Endodermal cell (in vitro differentiated cells): Measurements from ENCODE around the gene TMEM238. TPM values are rescaled to one million over a fixed set of nuclear protein-coding genes. Genes with fewer than 3 reads are reported as not detected.

Source experiments
- DNase-seq: peaks from one replicate; pipeline ENCODE4 v3.0.0-alpha.2; 2017
- H3K27ac ChIP-seq: 2 replicates; pipeline ENCODE4 v1.5.1; 2013; ENCODE audit warnings: mild to moderate bottlenecking, low read depth, low read length, moderate library complexity
- H3K27me3 ChIP-seq: 2 replicates; pipeline ENCODE4 v1.6.1; 2013; ENCODE audit warnings: mild to moderate bottlenecking, low read length, moderate library complexity; ENCODE audit not compliant: insufficient read depth, control insufficient read depth, poor library complexity, severe bottlenecking
- H3K36me3 ChIP-seq: 2 replicates; pipeline ENCODE4 v1.7.0; 2013; ENCODE audit warnings: mild to moderate bottlenecking, low read length, moderate library complexity; ENCODE audit not compliant: control insufficient read depth, insufficient read depth
- H3K4me1 ChIP-seq: one replicate; pipeline ENCODE4 v1.7.0; 2013; ENCODE audit warnings: low read length; ENCODE audit not compliant: control insufficient read depth, insufficient read depth
- H3K4me3 ChIP-seq: 2 replicates; pipeline ENCODE4 v1.5.1; 2013; ENCODE audit warnings: mild to moderate bottlenecking, low read length, moderate library complexity
- H3K9ac ChIP-seq: 2 replicates; pipeline ENCODE4 v1.6.1; 2013; ENCODE audit warnings: mild to moderate bottlenecking, low read length, moderate library complexity; ENCODE audit not compliant: poor library complexity, severe bottlenecking; ENCODE audit errors: extremely low read depth
- H3K9me3 ChIP-seq: 2 replicates; pipeline ENCODE4 v1.6.1; 2013; ENCODE audit warnings: mild to moderate bottlenecking, low read length, moderate library complexity; ENCODE audit not compliant: control insufficient read depth
- H3K27ac Mint-ChIP-seq: 2 replicates; pipeline ENCODE4 v1.8.0; 2020; ENCODE audit warnings: mixed read lengths
- H3K27me3 Mint-ChIP-seq: 2 replicates; pipeline ENCODE4 v1.8.0; 2021; ENCODE audit warnings: mild to moderate bottlenecking, mixed read lengths; ENCODE audit not compliant: insufficient read depth
- H3K36me3 Mint-ChIP-seq: 2 replicates; pipeline ENCODE4 v1.8.0; 2020; ENCODE audit warnings: low read depth, mixed read lengths
- H3K4me1 Mint-ChIP-seq: 2 replicates; pipeline ENCODE4 v1.8.0; 2020; ENCODE audit warnings: mixed read lengths
- H3K4me3 Mint-ChIP-seq: 2 replicates; pipeline ENCODE4 v1.8.0; 2020; ENCODE audit warnings: mild to moderate bottlenecking, moderate library complexity, mixed read lengths
- H3K9me3 Mint-ChIP-seq: 2 replicates; pipeline ENCODE4 v1.8.0; 2020; ENCODE audit warnings: mild to moderate bottlenecking, mixed read lengths
- WGBS, 2 experiments: methylation state at CpG; one replicate each; pipeline versions ENCODE4 v1.1.5 to v1.1.7; 2013; ENCODE audit warnings: missing lambda C conversion rate in 2 of 2, mixed read lengths in 1 of 2; ENCODE audit not compliant: insufficient coverage in 1 of 2, insufficient read length in 1 of 2; 5-methylcytosine and 5-hydroxymethylcytosine counted together
- total RNA-seq, 2 donors: library from RNA; stranded (reverse); fragmentation: NEBNext Ultra II Directional in 1 of 2; extraction: Animal tissue kit (Norgen Biotek cat#: 25700) in 1 of 2; gene quantifications; 2 replicates in 1 of 2; 3 replicates in 1 of 2; pipeline ENCODE4 v1.2.1, GENCODE V29; 2021
- TF ChIP-seq, protein P1 (sequence below): fragments of 200-600 bp; sonication (generic); conservative IDR thresholded peaks from 2 replicates; pipeline ENCODE4 v1.5.0; 2021; ENCODE audit warnings: antibody characterized with exemption, mild to moderate bottlenecking

The TMEM238 gene
- total RNA-seq, 2 donors from 2014 or later: 3.9 to 4.4 TPM

DNA sequence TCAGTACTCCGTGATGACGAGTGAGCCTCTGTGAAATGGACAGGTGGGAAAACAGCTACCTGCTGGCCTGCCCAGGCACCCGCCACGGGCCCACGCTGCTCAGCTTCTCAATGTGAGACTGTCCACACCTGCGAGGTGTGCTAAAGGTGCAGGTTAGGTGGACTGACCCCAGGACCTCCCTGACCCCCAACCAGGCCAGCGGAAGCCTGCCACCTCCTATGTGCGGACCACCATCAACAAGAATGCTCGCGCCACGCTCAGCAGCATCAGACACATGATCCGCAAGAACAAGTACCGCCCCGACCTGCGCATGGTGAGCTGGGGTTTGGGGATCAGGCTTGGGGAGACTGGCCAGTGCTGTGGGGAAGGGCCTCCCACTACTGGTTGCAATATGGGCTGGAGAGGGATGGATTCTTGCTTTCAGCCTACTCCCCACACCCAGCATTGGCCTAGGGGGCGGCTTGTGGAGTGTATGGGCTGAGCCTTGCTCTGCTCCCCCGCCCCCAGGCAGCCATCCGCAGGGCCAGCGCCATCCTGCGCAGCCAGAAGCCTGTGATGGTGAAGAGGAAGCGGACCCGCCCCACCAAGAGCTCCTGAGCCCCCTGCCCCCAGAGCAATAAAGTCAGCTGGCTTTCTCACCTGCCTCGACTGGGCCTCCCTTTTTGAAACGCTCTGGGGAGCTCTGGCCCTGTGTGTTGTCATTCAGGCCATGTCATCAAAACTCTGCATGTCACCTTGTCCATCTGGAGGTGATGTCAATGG, 3.8 kb upstream of the TMEM238 start:
- peaks cover 46% of the 10 kb centered on the region for H3K4me1 Mint-ChIP-seq
- WGBS, 2 experiments: 92 to 93% methylated on average over 10 to 24 of the region's 24 CpGs
- no peak overlapping the region for H3K9ac ChIP-seq

DNA sequence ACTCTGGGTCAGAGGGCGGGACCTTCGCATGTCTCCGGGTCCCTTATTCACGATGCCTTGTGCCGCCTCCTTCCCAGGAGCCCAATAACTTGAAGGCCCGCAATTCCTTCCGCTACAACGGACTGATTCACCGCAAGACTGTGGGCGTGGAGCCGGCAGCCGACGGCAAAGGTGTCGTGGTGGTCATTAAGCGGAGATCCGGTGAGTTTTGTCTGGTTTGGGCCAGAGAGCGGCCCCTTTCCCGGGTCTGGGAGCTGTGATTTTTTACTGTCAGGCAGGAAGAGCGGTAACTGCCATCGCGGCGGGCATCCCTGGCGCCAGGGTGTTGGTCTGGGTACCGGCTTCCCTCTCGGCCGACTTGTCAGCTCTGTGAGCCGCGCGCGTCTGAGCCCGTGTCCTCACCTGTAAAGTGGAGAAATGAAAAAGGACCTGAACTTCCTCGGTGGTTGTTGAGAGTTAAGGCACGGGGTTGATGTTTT, 2.4 kb upstream of the TMEM238 start:
- peaks cover 43% of the 10 kb centered on the region for H3K4me1 Mint-ChIP-seq
- H3K4me3 ChIP-seq: peak overlapping the region; percentile 99
- H3K4me1 ChIP-seq: peaks cover 21% of the 10 kb centered on the region
- TF ChIP-seq, protein P1, sequence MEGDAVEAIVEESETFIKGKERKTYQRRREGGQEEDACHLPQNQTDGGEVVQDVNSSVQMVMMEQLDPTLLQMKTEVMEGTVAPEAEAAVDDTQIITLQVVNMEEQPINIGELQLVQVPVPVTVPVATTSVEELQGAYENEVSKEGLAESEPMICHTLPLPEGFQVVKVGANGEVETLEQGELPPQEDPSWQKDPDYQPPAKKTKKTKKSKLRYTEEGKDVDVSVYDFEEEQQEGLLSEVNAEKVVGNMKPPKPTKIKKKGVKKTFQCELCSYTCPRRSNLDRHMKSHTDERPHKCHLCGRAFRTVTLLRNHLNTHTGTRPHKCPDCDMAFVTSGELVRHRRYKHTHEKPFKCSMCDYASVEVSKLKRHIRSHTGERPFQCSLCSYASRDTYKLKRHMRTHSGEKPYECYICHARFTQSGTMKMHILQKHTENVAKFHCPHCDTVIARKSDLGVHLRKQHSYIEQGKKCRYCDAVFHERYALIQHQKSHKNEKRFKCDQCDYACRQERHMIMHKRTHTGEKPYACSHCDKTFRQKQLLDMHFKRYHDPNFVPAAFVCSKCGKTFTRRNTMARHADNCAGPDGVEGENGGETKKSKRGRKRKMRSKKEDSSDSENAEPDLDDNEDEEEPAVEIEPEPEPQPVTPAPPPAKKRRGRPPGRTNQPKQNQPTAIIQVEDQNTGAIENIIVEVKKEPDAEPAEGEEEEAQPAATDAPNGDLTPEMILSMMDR: no peak
- peak overlapping the region; percentile 88 for H3K9ac ChIP-seq
- peaks cover 43% of the 10 kb centered on the region for H3K36me3 Mint-ChIP-seq
- H3K27ac Mint-ChIP-seq: peak overlapping the region; percentile 97
- H3K27me3 ChIP-seq: no peaks in the 10 kb centered on the region
- no peak overlapping the region for H3K27ac ChIP-seq
- WGBS, 2 experiments: 3 to 5% methylated on average over 8 to 33 of the region's 33 CpGs
- H3K36me3 ChIP-seq: peaks cover 49% of the 10 kb centered on the region
- peaks cover 12% of the 10 kb centered on the region for H3K27me3 Mint-ChIP-seq
- no peak for DNase-seq
- peaks cover 3% of the 10 kb centered on the region for H3K9me3 ChIP-seq
- no peaks in the 10 kb centered on the region for H3K9me3 Mint-ChIP-seq
- H3K4me3 Mint-ChIP-seq: peak overlapping the region; percentile 98

More for the DNA sequence above, 3.8 kb upstream of the TMEM238 start:
- DNase-seq: no peak
- peak overlapping the region; percentile 98 for H3K4me3 Mint-ChIP-seq
- TF ChIP-seq, protein P1: no peak
- Histone ChIP-seq H3K27ac (no peak overlapping the region), H3K9me3 (no peaks in the 10 kb centered on the region), H3K4me3 (peak overlapping the region; percentile 99), H3K4me1 (peaks cover 21% of the 10 kb centered on the region), H3K27me3 (no peaks in the 10 kb centered on the region), H3K36me3 (peaks cover 49% of the 10 kb centered on the region)
- H3K27me3 Mint-ChIP-seq: no peaks in the 10 kb centered on the region
- H3K9me3 Mint-ChIP-seq: no peaks in the 10 kb centered on the region
- peaks cover 43% of the 10 kb centered on the region for H3K36me3 Mint-ChIP-seq
- H3K27ac Mint-ChIP-seq: no peak overlapping the region

DNA sequence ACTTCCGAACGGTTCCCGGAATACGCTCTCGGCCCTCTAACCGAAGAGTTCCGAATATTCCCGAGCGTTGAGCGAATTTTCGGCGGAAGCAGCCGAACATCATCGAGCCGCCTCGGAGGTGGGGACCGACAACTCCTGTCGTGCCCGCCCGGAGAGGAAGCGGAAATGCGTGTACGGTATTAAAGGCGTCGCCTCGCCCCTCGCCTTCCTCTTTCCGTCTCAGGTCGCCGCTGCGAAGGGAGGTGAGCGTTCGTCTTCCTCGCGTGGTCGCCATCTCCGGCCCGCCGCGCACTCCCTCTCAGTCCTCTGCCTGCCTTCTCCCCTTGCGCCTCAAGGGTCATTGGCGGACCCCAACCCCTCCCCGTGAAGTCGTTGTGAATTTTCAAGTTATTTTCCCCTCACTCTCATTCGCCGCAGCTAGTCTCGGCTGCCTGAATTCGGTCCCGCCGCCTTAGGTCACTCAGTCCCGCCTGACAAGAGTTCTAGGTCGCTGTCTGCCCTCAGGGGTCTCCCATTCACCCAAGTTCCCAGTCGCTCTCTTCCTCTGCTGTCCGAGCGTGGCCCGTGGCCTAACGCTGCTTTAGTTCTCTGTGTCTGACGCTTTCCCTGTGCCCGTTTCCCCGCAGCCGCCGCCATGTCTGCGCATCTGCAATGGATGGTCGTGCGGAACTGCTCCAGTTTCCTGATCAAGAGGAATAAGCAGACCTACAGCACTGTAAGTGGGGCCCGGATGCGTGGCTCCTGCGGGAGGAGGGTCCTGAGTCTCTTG, 1.8 kb upstream of the TMEM238 start, which contains the start of gene RPL28:
TSS of gene RPL28 (plus strand) at position 209 of the 769 bp plus-strand sequence. CDS start at position 635, 426 bp downstream.
- Mint-ChIP-seq H3K9me3 (no peaks in the 10 kb centered on the region), H3K27ac (peak within 1 kb of the TSS; percentile 97), H3K4me3 (peak within 1 kb of the TSS; percentile 98), H3K4me1 (peaks cover 43% of the 10 kb centered on the region), H3K27me3 (peaks cover 14% of the 10 kb centered on the region), H3K36me3 (peaks cover 45% of the 10 kb centered on the region)
- peaks cover 21% of the 10 kb centered on the region for H3K4me1 ChIP-seq
- 0% methylated on average over 54 to 68 of the region's 68 CpGs for WGBS, 2 experiments
- H3K9ac ChIP-seq: peak within 1 kb of the TSS; percentile 88
- peak within 1 kb of the TSS; percentile 74 for H3K27ac ChIP-seq
- H3K36me3 ChIP-seq: peaks cover 43% of the 10 kb centered on the region
- TF ChIP-seq, protein P1: no peak
- H3K4me3 ChIP-seq: peak within 1 kb of the TSS; percentile 99
- DNase-seq: peak; percentile 99
- H3K27me3 ChIP-seq: no peaks in the 10 kb centered on the region
- peaks cover 3% of the 10 kb centered on the region for H3K9me3 ChIP-seq
